D721Med (cell line): ENCODE data around the gene GLTP.

Experiments used
- DNase-seq: peaks from one replicate; pipeline ENCODE4 v3.0.0; 2011; ENCODE audit warnings: low spot score; ENCODE audit not compliant: insufficient read length
- FAIRE-seq: peaks from 2 replicates; lab custom pipeline; 2011; peaks lifted over from hg19 to GRCh38; lab: Jason Lieb, UNC
- TF ChIP-seq, protein P1 (sequence below): IDR thresholded peaks from 2 replicates; pipeline ENCODE4 v1.5.1; 2012; ENCODE audit warnings: mild to moderate bottlenecking, control low read depth; ENCODE audit not compliant: insufficient read depth; ENCODE audit errors: missing control alignments

GLTP gene

DNA sequence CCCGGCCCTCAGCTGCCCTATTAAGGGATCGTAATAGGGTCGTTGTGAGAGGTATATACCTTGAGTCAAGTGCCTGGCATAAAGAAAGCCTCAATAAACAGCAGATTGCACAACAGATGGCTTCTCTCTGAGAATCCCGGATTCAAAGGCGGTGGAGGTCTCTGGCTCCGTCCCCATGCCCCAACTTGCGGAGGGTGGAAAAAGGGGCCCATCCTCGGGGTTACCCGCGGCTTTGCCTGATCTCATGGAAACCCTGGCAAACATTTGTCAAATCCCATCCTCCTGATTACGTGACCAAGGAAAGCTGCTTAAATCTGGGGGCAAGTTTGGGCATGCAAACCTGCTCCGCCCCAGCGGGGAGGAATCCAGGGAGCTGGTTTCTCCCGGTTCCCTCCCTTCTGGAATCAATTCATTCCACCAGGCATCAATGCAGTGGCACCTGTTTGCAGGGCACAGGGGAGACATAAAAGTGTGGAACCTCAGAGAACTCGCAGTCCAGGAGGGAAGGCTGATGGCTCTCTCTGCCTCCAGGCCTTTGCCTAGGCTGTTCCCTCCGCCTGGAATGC lies 59.4 kb downstream of the GLTP start:
- DNase-seq, result peak; percentile 87
- TF ChIP-seq, protein P1, sequence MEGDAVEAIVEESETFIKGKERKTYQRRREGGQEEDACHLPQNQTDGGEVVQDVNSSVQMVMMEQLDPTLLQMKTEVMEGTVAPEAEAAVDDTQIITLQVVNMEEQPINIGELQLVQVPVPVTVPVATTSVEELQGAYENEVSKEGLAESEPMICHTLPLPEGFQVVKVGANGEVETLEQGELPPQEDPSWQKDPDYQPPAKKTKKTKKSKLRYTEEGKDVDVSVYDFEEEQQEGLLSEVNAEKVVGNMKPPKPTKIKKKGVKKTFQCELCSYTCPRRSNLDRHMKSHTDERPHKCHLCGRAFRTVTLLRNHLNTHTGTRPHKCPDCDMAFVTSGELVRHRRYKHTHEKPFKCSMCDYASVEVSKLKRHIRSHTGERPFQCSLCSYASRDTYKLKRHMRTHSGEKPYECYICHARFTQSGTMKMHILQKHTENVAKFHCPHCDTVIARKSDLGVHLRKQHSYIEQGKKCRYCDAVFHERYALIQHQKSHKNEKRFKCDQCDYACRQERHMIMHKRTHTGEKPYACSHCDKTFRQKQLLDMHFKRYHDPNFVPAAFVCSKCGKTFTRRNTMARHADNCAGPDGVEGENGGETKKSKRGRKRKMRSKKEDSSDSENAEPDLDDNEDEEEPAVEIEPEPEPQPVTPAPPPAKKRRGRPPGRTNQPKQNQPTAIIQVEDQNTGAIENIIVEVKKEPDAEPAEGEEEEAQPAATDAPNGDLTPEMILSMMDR, result no peak
- peak; percentile 87 for FAIRE-seq

- DNase-seq (no peak), FAIRE-seq (no peak)
- TF ChIP-seq, protein P1, result no peak
These were observed 61.3 kb downstream of the GLTP start for GRCh38 chr12:109818905-109819500.

DNA sequence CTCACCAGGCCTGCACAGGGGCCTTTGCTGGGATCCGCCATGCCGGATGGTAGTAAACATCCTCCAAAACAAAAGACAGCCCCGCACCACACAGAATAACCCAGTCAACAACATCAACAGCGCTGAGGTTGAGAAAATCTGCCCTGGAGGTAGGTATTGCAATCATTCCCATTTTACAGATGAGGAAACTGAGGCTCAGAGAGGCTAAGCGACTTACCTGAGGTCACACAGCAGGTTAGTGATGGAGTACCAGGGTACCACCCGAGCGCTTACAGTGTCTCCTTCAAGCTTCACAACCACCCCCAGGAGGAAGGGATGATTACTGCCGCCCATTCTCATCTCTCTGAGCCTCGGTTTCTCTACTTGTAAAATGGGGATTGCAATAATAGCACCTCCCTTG lies 62.1 kb downstream of the GLTP start:
- DNase-seq (no peak), FAIRE-seq (no peak)
- TF ChIP-seq, protein P1, result no peak

DNA sequence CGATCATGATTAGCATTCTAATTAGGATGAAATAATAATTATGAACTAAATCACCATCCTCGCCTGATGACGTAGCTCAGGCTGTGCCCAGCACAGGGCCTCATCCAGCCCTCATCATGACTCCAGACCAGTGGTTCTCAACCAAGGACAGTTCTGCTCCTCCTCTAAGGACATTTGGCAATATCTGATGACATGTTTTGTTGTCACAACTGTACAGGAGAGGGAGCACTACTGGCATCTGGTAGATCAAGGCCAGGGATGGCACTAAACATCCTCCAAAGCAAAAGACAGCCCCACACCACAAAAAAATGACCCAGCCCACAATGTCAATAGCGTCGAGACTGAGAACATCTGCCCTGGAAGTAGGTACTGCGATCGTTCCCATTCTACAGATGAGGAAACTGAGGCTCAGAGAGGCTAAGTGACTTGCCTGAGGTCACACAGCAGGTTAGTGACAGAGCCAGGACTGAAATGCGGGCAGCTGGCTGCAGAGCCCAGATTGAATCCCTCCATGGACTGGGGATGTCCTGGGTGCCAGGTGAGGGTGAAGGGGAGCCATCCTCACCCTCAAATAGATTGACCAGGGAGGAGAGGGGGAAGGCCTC lies 62.6 kb downstream of the GLTP start:
- TF ChIP-seq, protein P1, result no peak
- DNase-seq (no peak), FAIRE-seq (no peak)

- DNase-seq (no peak), FAIRE-seq (no peak)
- TF ChIP-seq, protein P1, result no peak
These were observed 63.5 kb downstream of the GLTP start for GRCh38 chr12:109816870-109817269.

DNA sequence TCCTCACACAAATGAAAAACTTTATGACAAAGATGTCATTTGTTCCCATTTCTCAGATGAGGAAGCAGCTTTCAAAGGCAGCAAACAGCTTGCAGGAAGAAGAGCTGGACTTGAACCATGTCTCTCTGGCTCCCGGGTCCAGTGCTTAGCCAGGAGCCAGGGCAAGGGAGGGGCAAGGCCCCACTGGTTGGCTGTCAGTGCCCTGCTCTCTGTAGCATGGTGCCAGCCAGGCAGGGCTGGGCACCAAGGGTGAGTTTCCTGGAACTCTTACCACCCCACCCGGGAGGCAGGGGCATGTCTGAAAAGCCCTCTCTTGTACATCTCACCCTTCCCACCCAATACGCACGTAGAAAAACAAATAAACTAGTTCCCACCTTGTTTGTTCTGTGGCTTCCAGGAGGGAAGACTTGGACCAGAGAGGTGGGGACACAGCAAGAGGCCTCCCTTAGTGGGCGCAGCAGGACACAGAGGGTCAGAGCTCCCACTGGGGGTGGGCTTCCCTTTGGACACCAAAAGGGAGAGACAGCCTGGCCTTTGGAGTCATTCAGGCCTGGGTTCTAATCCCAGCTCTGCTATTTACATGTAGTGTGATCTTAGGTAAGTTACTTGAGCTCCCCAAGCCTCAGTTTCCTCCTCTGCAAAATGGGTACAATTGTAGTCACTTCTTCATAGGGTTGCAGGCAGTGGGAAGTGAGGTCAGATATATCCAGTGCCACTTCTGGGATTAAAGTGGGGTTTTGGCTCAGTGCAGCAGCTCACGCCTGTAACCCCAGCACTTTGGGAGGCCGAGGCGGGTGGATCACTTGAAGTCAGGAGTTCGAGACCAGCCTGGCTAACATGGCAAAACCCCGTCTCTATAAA lies 64.4 kb downstream of the GLTP start:
- TF ChIP-seq, protein P1, result no peak
- no peak for FAIRE-seq
- no peak for DNase-seq
